Stimulated activated naive CD8-positive, alpha-beta T cell treated with anti-CD3 and anti-CD28 coated beads, Interleukin-15, amount 100 ng/mL, for 72 hours (primary cell): Measurements from ENCODE around the gene CD244.

Source experiments
- ATAC-seq: fragments of 150-1000 bp; cut with Tn5 transposase; 2 replicates; pipeline ENCODE4 v1.10.0; 2021; ENCODE audit warnings: mild to moderate bottlenecking, moderate library complexity
- DNase-seq, 2 donors: peaks; one replicate each; pipeline ENCODE4 v3.0.0; 2021 to 2022
- H3K27ac Mint-ChIP-seq, 2 donors: one replicate each; pipeline ENCODE4 v1.8.0; 2022; ENCODE audit warnings: mild to moderate bottlenecking in 2 of 2, mixed read lengths in 2 of 2, moderate library complexity in 2 of 2
- H3K27me3 Mint-ChIP-seq: one replicate; pipeline ENCODE4 v1.8.0; 2022; ENCODE audit warnings: mixed read lengths
- H3K4me1 Mint-ChIP-seq: one replicate; pipeline ENCODE4 v1.8.0; 2022; ENCODE audit warnings: mild to moderate bottlenecking, mixed read lengths
- H3K4me3 Mint-ChIP-seq, 2 donors: one replicate each; pipeline ENCODE4 v1.8.0; 2022; ENCODE audit warnings: mild to moderate bottlenecking in 2 of 2, mixed read lengths in 2 of 2, moderate library complexity in 1 of 2
- H3K9me3 Mint-ChIP-seq, 2 donors: one replicate each; pipeline ENCODE4 v1.8.0; 2022; ENCODE audit warnings: mixed read lengths in 2 of 2

The CD244 gene

GRCh38 chr1:160863774-160864131 is 1.1 kb upstream of the CD244 start:
- Mint-ChIP-seq H3K27me3 (no peaks in the 10 kb centered on the region), H3K4me3 (no peak overlapping the region), H3K27ac (no peak overlapping the region), H3K9me3 (no peaks in the 10 kb centered on the region), H3K4me1 (peaks cover 40% of the 10 kb centered on the region)
- DNase-seq: no peak
- ATAC-seq: no peak

- peak overlapping the region; percentile 36 to 37 for H3K4me3 Mint-ChIP-seq
- no peak overlapping the region for H3K27ac Mint-ChIP-seq
- no peak for ATAC-seq
- H3K27me3 Mint-ChIP-seq: no peaks in the 10 kb centered on the region
- peaks cover 38% of the 10 kb centered on the region for H3K4me1 Mint-ChIP-seq
- H3K9me3 Mint-ChIP-seq: no peaks in the 10 kb centered on the region
- no peak for DNase-seq
Observed at GRCh38 chr1:160863061-160863773, 530 bp upstream of the CD244 start.

- no peaks in the 10 kb centered on the region for H3K9me3 Mint-ChIP-seq
- H3K27ac Mint-ChIP-seq: no peak overlapping the region
- no peak for DNase-seq
- peaks cover 31% of the 10 kb centered on the region for H3K4me1 Mint-ChIP-seq
- no peak overlapping the region for H3K4me3 Mint-ChIP-seq
- no peak for ATAC-seq
- H3K27me3 Mint-ChIP-seq: no peaks in the 10 kb centered on the region
Observed at GRCh38 chr1:160860840-160861505, 1.7 kb downstream of the CD244 start.

- H3K27ac Mint-ChIP-seq: no peak overlapping the region
- no peak overlapping the region for H3K4me3 Mint-ChIP-seq
- H3K9me3 Mint-ChIP-seq: no peaks in the 10 kb centered on the region
- H3K27me3 Mint-ChIP-seq: no peaks in the 10 kb centered on the region
- peaks cover 28% of the 10 kb centered on the region for H3K4me1 Mint-ChIP-seq
- ATAC-seq: no peak
- DNase-seq: no peak
Observed at GRCh38 chr1:160859166-160859565, 3.5 kb downstream of the CD244 start.

- peaks cover 27% of the 10 kb centered on the region for H3K4me1 Mint-ChIP-seq
- H3K9me3 Mint-ChIP-seq: no peaks in the 10 kb centered on the region
- H3K27me3 Mint-ChIP-seq: no peaks in the 10 kb centered on the region
- DNase-seq (no peak), ATAC-seq (no peak)
- no peak overlapping the region for H3K4me3 Mint-ChIP-seq
- no peak overlapping the region for H3K27ac Mint-ChIP-seq
Observed at GRCh38 chr1:160858507-160858906, 4.2 kb downstream of the CD244 start.

GRCh38 chr1:160858097-160858496 is 4.6 kb downstream of the CD244 start:
- ATAC-seq (no peak), DNase-seq (no peak)
- Mint-ChIP-seq H3K27me3 (no peaks in the 10 kb centered on the region), H3K4me3 (no peak overlapping the region), H3K27ac (no peak overlapping the region), H3K4me1 (peaks cover 26% of the 10 kb centered on the region), H3K9me3 (no peaks in the 10 kb centered on the region)

- no peaks in the 10 kb centered on the region for H3K9me3 Mint-ChIP-seq
- H3K27me3 Mint-ChIP-seq: no peaks in the 10 kb centered on the region
- ATAC-seq (peak; percentile 93), DNase-seq (peak; percentile 27 to 56)
- no peak overlapping the region for H3K27ac Mint-ChIP-seq
- H3K4me3 Mint-ChIP-seq: no peak overlapping the region
- peaks cover 7% of the 10 kb centered on the region for H3K4me1 Mint-ChIP-seq
Observed at GRCh38 chr1:160855181-160855981, 7.3 kb downstream of the CD244 start.

- no peaks in the 10 kb centered on the region for H3K27me3 Mint-ChIP-seq
- no peak for DNase-seq
- H3K4me1 Mint-ChIP-seq: peaks cover 7% of the 10 kb centered on the region
- H3K9me3 Mint-ChIP-seq: no peaks in the 10 kb centered on the region
- H3K27ac Mint-ChIP-seq: no peak overlapping the region
- ATAC-seq: no peak
- H3K4me3 Mint-ChIP-seq: no peak overlapping the region
Observed at GRCh38 chr1:160853754-160854153, 8.9 kb downstream of the CD244 start.

- H3K27ac Mint-ChIP-seq: no peak overlapping the region
- no peak overlapping the region for H3K4me3 Mint-ChIP-seq
- H3K27me3 Mint-ChIP-seq: no peaks in the 10 kb centered on the region
- peaks cover 0 to 4% of the 10 kb centered on the region in 2 donors for H3K9me3 Mint-ChIP-seq
- no peak for DNase-seq
- no peak for ATAC-seq
- H3K4me1 Mint-ChIP-seq: peaks cover 7% of the 10 kb centered on the region
Observed at GRCh38 chr1:160853014-160853413, 9.7 kb downstream of the CD244 start.

- Mint-ChIP-seq H3K27me3 (no peaks in the 10 kb centered on the region), H3K4me3 (no peak overlapping the region), H3K9me3 (peaks cover 0 to 5% of the 10 kb centered on the region in 2 donors), H3K4me1 (peaks cover 7% of the 10 kb centered on the region), H3K27ac (no peak overlapping the region)
- ATAC-seq (no peak), DNase-seq (no peak)
Observed at GRCh38 chr1:160850993-160851392, 11.7 kb downstream of the CD244 start.

- H3K27me3 Mint-ChIP-seq: no peaks in the 10 kb centered on the region
- no peak overlapping the region for H3K4me3 Mint-ChIP-seq
- H3K27ac Mint-ChIP-seq: no peak overlapping the region
- ATAC-seq (no peak), DNase-seq (no peak)
- H3K9me3 Mint-ChIP-seq: peaks cover under 1 to 5% of the 10 kb centered on the region in 2 donors
- peaks cover 7% of the 10 kb centered on the region for H3K4me1 Mint-ChIP-seq
Observed at GRCh38 chr1:160850541-160850940, 12.1 kb downstream of the CD244 start.

GRCh38 chr1:160846281-160846680 is 16.4 kb downstream of the CD244 start:
- Mint-ChIP-seq H3K9me3 (peaks cover 8 to 10% of the 10 kb centered on the region in 2 donors), H3K27ac (no peak overlapping the region), H3K27me3 (no peaks in the 10 kb centered on the region), H3K4me1 (peaks cover 20% of the 10 kb centered on the region), H3K4me3 (no peak overlapping the region)
- ATAC-seq (no peak), DNase-seq (no peak)

- no peak for DNase-seq
- H3K4me3 Mint-ChIP-seq: no peak overlapping the region
- ATAC-seq: no peak
- H3K4me1 Mint-ChIP-seq: peaks cover 26% of the 10 kb centered on the region
- no peaks in the 10 kb centered on the region for H3K27me3 Mint-ChIP-seq
- H3K9me3 Mint-ChIP-seq: peaks cover 8 to 10% of the 10 kb centered on the region in 2 donors
- H3K27ac Mint-ChIP-seq: no peak overlapping the region
Observed at GRCh38 chr1:160844447-160845232, 18.0 kb downstream of the CD244 start.

- ATAC-seq (no peak), DNase-seq (no peak)
- Mint-ChIP-seq H3K9me3 (peaks cover 5 to 8% of the 10 kb centered on the region in 2 donors), H3K27ac (no peak overlapping the region), H3K4me3 (no peak overlapping the region), H3K27me3 (no peaks in the 10 kb centered on the region), H3K4me1 (peaks cover 61% of the 10 kb centered on the region)
Observed at GRCh38 chr1:160841079-160841478, 21.6 kb downstream of the CD244 start.

GRCh38 chr1:160839746-160840145 is 22.9 kb downstream of the CD244 start:
- Mint-ChIP-seq H3K4me1 (peaks cover 68% of the 10 kb centered on the region), H3K9me3 (no peaks in the 10 kb centered on the region), H3K27ac (peak overlapping the region in 1 of 2 donors; percentile 42), H3K27me3 (no peaks in the 10 kb centered on the region), H3K4me3 (no peak overlapping the region)
- no peak for ATAC-seq
- no peak for DNase-seq
